Mucosa of rectum (tissue), 2 donors: ENCODE measurements around the gene LHX3.
"Not testable (repeated sequence)": the region's sequence is repeated elsewhere in the genome, so short reads cannot be mapped to it uniquely, and the experiment has no call there.

Source experiments
- H3K27ac ChIP-seq, 2 donors: one replicate each; pipeline ENCODE4 v1.7.0; 2013; ENCODE audit warnings: inconsistent platforms in 2 of 2, low read depth in 2 of 2, low read length in 2 of 2
- H3K27me3 ChIP-seq, 2 donors: one replicate each; pipeline ENCODE4 v1.7.0; 2013; ENCODE audit warnings: low read length in 2 of 2; ENCODE audit not compliant: control insufficient read depth in 2 of 2, insufficient read depth in 2 of 2
- H3K36me3 ChIP-seq, 2 donors: one replicate each; pipeline ENCODE4 v1.7.0; 2013; ENCODE audit warnings: low read length in 2 of 2; ENCODE audit not compliant: control insufficient read depth in 2 of 2, insufficient read depth in 2 of 2
- H3K4me1 ChIP-seq, 2 donors: one replicate each; pipeline ENCODE4 v1.7.0; 2013; ENCODE audit warnings: low read length in 2 of 2, mild to moderate bottlenecking in 1 of 2; ENCODE audit not compliant: control insufficient read depth in 2 of 2, insufficient read depth in 2 of 2
- H3K4me3 ChIP-seq, 2 donors: one replicate each; pipeline ENCODE4 v1.7.0; 2013; ENCODE audit warnings: low read length in 2 of 2
- H3K9ac ChIP-seq, 2 donors: one replicate each; pipeline ENCODE4 v1.7.0; 2013; ENCODE audit warnings: low read length in 2 of 2, low read depth in 1 of 2, mild to moderate bottlenecking in 1 of 2
- H3K9me3 ChIP-seq, 2 donors: one replicate each; pipeline ENCODE4 v1.7.0; 2013; ENCODE audit warnings: low read length in 2 of 2; ENCODE audit not compliant: control insufficient read depth in 2 of 2
- donor health status: healthy.
- donor health status: Normal muscosa, but diverticular disease.

The LHX3 gene

GRCh38 chr9:136241542-136241941 lies 36.6 kb upstream of the LHX3 start:
- Histone ChIP-seq H3K4me3 (no peak overlapping the region), H3K9ac (no peak overlapping the region), H3K27me3 (no peaks in the 10 kb centered on the region), H3K27ac (no peak overlapping the region), H3K4me1 (peaks cover 20 to 21% of the 10 kb centered on the region in 2 donors), H3K36me3 (peaks cover 0 to 2% of the 10 kb centered on the region in 2 donors), H3K9me3 (no peaks in the 10 kb centered on the region)

- H3K4me3 ChIP-seq, result no peak overlapping the region
- peaks cover 0 to 6% of the 10 kb centered on the region in 2 donors for H3K36me3 ChIP-seq
- no peak overlapping the region for H3K9ac ChIP-seq
- peaks cover 20 to 21% of the 10 kb centered on the region in 2 donors for H3K4me1 ChIP-seq
- no peak overlapping the region for H3K27ac ChIP-seq
- H3K9me3 ChIP-seq, result no peaks in the 10 kb centered on the region
- H3K27me3 ChIP-seq, result no peaks in the 10 kb centered on the region
Observed at GRCh38 chr9:136240941-136241340, 36.0 kb upstream of the LHX3 start.

DNA sequence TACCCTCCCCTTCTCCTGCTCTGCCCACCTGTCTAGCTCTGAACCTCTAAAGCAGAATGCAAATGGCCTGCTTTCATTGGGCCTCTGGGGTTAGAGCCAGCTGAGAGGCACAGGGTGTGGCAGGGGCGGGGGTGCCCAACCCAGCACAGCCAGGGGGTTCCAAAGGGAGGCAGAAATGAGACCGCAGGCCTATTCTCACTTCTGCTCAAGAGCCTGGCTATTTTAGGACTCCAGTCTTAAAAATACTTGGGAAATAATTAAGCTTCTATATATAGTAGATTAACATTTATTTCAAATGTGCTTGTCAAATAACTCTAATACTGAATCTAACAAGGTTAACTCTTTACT lies 35.0 kb upstream of the LHX3 start:
- Histone ChIP-seq H3K4me3 (no peak overlapping the region), H3K36me3 (peaks cover 8 to 14% of the 10 kb centered on the region in 2 donors), H3K27ac (no peak overlapping the region), H3K27me3 (no peaks in the 10 kb centered on the region), H3K9me3 (no peaks in the 10 kb centered on the region), H3K9ac (no peak overlapping the region), H3K4me1 (peaks cover 17 to 18% of the 10 kb centered on the region in 2 donors)

- Histone ChIP-seq H3K9me3 (no peaks in the 10 kb centered on the region), H3K4me1 (peaks cover 11 to 12% of the 10 kb centered on the region in 2 donors), H3K27ac (peak overlapping the region in 1 of 2 donors; percentile 5), H3K4me3 (no peak overlapping the region), H3K9ac (no peak overlapping the region), H3K36me3 (peaks cover 8 to 14% of the 10 kb centered on the region in 2 donors), H3K27me3 (no peaks in the 10 kb centered on the region)
Observed at GRCh38 chr9:136239135-136239982, 34.4 kb upstream of the LHX3 start.

GRCh38 chr9:136238342-136238732 lies 33.4 kb upstream of the LHX3 start:
- Histone ChIP-seq H3K4me1 (peaks cover 6 to 12% of the 10 kb centered on the region in 2 donors), H3K9ac (no peak overlapping the region)

GRCh38 chr9:136237486-136238341 lies 32.8 kb upstream of the LHX3 start:
- Histone ChIP-seq H3K9ac (no peak overlapping the region), H3K4me3 (no peak overlapping the region), H3K27ac (no peak overlapping the region), H3K27me3 (no peaks in the 10 kb centered on the region), H3K4me1 (peaks cover 6 to 12% of the 10 kb centered on the region in 2 donors), H3K9me3 (no peaks in the 10 kb centered on the region), H3K36me3 (peaks cover 8 to 14% of the 10 kb centered on the region in 2 donors)

More at GRCh38 chr9:136238342-136238732, 33.4 kb upstream of the LHX3 start:
- Histone ChIP-seq H3K9me3 (no peaks in the 10 kb centered on the region), H3K36me3 (peaks cover 8 to 14% of the 10 kb centered on the region in 2 donors), H3K27me3 (no peaks in the 10 kb centered on the region), H3K27ac (no peak overlapping the region), H3K4me3 (no peak overlapping the region)

- not testable (repeated sequence) for H3K27ac ChIP-seq, H3K4me3 ChIP-seq, H3K9ac ChIP-seq, H3K27me3 ChIP-seq, H3K9me3 ChIP-seq
- H3K4me1 ChIP-seq, result peaks cover 6 to 12% of the 10 kb centered on the region in 2 donors
- peaks cover 8 to 14% of the 10 kb centered on the region in 2 donors for H3K36me3 ChIP-seq
Observed at GRCh38 chr9:136236471-136237410, 31.8 kb upstream of the LHX3 start.

GRCh38 chr9:136235709-136236455 lies 31.0 kb upstream of the LHX3 start:
- no peak overlapping the region for H3K4me3 ChIP-seq
- H3K27me3 ChIP-seq, result no peaks in the 10 kb centered on the region
- no peak overlapping the region for H3K27ac ChIP-seq
- peaks cover 6 to 11% of the 10 kb centered on the region in 2 donors for H3K4me1 ChIP-seq
- peaks cover 8 to 14% of the 10 kb centered on the region in 2 donors for H3K36me3 ChIP-seq
- H3K9ac ChIP-seq, result no peak overlapping the region
- H3K9me3 ChIP-seq, result no peaks in the 10 kb centered on the region

GRCh38 chr9:136235171-136235570 lies 30.2 kb upstream of the LHX3 start:
- Histone ChIP-seq H3K27me3 (no peaks in the 10 kb centered on the region), H3K36me3 (peaks cover 8 to 14% of the 10 kb centered on the region in 2 donors), H3K9me3 (no peaks in the 10 kb centered on the region), H3K4me1 (peaks cover 6 to 8% of the 10 kb centered on the region in 2 donors), H3K4me3 (no peak overlapping the region), H3K27ac (no peak overlapping the region), H3K9ac (no peak overlapping the region)
